Stimulated activated CD8-positive, alpha-beta memory T cell treated with anti-CD3 and anti-CD28 coated beads, Interleukin-12 subunit alpha, Interleukin-12 subunit beta, amount 100 ng/mL, for 24 hours (primary cell): ENCODE measurements around the gene PDE8B.
"Not testable (repeated sequence)": the region's sequence is repeated elsewhere in the genome, so short reads cannot be mapped to it uniquely, and the experiment has no call there.

Experiments used
- DNase-seq: peaks from one replicate; pipeline ENCODE4 v3.0.0-alpha.2; 2020; ENCODE audit errors: extremely low read depth

The PDE8B gene

DNA sequence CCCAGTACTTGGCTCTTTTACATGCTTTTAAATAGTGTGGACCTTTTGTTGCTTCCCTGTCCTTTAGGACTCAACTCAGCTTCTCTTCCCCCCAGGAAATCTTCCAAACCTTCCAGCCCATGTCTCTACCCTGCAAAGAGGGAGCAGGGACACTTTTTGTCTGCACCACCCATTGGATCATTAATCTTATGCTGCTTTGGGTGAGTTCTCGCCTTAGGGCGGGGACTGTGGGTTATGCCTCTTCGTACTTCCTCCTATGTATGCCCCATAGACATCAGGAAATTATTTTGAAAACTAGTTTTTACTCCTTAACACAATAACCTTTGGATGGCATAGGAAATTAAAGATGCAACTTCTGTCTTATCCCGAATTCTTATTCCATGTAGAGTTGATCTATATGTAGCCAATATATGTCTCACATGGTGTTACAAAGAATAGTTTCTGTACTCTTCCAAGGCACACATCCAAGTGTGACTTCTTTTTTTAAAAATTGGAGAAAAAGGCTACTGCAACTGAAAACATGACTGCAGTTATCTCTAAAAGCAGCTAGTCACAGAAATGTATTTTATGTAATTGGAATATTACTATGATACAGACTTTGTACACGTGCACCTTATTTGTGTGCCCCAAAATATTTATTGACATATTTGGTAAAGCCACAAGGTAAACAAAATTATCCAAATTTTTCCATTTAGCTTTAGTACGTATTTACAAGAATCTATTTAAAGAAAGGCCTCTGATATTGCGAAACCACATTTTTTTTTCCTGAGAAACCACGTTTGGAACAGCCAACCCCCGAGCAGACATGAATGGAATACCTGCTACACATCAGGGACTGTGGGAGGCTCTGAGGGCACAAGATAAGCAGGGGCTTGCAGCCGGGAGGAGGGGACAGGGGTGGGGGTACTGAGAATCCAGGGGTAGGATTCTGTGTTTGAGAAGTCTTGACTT is 148.1 kb downstream of the PDE8B start:
- no peak for DNase-seq

DNA sequence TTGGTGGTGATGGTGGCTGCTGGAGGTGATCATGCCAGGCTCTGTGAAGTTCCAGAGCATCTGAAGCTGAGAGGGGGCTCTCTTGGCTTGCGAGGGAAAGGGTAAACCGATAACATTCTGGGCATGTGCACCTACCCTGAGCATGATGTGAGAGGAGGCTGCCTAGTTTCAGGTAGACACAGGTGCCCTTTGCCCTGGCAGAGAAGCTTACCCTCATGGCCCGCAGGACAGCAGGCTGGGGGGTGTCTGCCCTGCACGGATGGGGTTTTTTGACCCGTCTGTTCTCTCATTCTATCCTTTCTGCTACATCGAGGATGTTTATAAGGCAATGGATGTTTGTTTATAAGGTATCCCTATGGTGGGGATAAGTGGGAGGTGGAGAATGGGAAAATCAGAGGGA is 148.8 kb downstream of the PDE8B start:
- DNase-seq, result no peak

DNA sequence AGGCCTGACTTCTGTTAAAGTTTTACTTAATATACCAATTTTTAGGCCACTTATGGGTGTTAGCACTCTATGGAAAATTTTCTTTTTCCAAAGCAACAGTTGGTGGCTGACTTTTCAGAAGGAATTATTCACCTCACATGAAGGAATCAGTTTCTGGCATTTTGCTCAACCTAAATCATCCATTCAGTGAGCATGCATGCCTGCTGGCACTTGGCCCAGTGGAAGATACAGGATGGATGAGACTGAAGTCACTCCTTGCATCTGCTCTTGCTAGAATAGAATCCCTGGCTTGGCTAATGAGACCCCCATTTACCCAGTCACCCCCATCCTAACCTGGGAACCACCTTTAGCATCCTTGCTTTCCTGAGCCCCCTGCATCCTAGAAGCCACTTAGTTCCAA is 149.9 kb downstream of the PDE8B start:
- no peak for DNase-seq

DNA sequence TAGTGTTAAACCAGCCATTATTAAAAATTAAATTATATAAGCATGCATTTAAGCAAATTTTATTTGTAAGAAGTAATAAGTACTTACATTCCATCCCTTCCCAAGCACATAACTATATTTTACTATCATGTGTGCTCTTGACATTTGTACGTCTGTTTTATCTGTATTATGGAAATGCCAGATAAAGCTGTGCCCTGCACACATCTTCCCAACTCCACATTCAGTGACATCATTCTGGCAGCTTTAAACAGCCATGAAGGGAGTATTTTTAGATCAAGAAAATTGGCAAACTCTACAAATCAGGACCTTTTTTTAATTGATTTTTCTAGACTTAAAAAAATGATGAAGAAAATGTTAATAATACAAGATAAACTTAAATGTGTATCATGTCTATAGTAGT is 150.5 kb downstream of the PDE8B start:
- DNase-seq, result no peak

DNA sequence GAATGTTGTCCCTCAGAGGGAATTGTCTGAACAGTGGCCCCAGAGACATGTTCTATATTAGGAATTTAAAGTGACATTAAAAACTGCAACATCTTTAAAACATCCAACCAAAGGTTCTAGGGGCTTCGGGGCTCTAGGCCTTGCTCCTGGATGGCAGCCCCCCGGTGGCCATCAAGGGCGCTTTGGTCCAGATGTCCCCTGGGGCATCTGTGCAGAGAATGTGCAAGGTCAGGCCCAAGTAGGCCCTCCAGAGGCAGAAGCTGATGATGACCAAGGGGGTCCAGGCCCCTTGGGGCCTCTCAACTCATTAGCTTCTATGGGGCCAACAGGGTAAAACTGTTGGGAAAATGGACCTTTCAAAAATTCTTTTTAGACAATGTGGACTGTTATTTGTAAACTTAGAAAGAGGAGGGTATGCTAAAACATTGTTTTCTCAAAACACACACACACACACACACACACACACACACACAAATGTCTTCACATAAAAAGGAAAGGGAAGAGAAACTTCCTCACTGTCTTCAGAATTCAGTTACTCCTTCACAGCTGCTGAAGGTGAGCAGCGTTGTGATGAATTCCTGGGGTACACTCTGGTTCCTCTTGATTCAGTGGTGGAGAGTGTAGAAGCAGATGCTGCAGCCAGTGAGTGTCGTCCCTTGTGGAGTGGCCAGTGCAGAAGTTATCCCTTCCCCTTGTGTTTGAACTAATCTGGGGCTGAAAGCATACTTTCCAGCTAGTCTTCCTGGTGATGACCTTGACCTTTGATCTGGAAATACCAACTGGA is 156.4 kb downstream of the PDE8B start:
- no peak for DNase-seq

DNA sequence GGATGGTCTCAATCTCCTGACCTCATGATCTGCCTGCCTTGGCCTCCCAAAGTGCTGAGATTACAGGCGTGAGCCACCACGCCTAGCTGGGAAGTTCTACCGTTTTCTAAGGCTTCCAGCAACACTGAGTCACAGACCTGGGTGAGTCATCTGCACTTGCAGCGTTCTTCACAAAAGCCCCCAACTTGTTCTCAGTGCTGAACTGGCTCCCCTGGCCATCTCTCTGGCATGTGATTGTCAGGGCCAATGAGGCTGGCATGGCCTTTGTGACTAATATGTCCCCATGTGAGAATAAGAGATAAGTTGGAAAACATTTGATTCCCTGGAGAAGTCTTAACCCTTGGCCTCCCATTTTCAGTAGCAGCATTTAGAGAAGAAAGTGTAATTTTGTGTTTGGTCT is 157.3 kb downstream of the PDE8B start:
- DNase-seq, result no peak

DNA sequence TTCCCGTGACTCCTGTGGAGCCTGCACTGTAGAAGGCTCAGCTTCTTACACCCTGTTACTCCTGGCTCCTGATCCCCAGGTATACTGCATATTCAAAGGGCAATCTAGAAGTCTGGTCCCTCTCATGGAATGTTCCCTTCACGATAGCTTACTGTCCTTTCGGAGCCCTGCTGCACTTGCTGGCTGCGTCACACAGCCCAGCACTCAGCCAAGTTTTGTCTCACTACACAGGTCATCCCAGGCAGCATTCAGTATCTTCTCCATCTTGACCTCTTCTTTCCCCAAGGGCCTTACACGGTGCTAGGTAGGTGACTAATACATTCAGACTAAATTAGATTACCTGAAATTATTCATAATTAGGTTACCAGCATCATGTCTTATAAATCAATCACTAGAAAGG is 157.9 kb downstream of the PDE8B start:
- no peak for DNase-seq

DNA sequence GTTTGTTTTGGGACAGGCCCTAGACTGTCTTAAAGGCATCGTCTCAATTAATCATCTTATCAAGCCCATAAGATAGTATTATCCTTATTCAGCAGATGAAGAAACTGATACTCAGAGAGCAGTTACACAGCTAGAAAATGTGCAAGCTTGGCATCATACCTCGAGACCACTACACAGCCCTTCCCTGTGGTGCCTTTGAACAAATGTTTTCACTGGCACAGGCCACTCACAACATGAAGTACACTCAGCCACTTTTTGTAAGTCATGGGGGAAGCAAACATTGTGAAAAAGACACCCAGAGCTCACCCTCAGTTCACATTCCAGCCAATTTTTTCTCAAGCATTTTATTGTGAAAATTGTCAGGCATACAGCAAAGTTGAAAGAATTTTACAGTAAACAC is 159.1 kb downstream of the PDE8B start:
- DNase-seq, result no peak

DNA sequence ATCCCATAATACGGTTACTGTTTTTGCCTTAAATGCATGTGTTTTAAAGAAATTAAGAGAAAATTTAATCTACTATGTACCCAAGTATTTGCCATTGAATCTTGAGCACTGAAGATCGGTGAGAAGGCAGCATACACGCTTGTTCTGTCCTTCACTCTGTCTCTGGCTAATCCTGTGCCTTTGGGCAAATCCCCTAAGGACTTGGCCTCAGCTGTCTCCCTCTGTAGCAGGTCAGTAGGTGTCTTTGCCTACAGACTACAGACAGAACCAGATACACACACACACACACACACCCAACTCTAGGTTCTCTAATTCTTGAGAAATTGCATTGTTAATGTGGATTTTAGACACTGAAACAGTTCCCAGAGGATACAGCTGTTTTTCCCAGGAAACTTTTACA is 164.2 kb downstream of the PDE8B start:
- DNase-seq, result no peak

DNA sequence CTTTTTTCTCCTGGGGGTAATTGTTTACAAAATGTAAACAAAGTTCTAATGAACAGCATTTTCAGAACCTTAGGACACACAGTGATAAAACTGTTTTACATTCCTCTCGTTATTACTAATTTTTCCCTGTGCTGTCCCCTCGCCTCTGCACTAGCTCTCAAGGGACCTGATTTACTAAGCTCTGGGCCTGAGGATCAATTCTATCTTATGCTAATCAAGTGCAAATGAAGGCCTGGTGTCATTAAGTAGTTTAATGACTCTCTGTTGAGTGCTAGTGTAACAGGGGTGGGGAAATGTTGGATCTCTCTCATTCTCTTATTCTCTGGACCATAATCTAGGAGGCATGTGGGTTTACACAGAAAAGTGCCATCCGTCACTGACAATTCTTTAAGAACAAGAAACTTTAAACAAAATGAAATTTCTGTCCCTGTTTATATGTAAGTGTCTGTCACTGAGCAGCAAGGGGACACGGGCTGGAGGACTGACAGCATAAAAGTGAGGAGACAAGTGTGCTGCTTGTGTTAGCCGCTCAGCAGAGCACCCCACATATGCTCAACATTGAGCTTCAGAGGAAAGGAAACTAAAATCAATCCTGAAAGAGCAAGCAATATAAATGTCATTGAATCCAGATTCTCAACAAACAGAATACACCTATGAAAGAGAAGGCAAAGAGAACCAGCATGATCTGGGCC is 166.3 kb downstream of the PDE8B start:
- no peak for DNase-seq

DNA sequence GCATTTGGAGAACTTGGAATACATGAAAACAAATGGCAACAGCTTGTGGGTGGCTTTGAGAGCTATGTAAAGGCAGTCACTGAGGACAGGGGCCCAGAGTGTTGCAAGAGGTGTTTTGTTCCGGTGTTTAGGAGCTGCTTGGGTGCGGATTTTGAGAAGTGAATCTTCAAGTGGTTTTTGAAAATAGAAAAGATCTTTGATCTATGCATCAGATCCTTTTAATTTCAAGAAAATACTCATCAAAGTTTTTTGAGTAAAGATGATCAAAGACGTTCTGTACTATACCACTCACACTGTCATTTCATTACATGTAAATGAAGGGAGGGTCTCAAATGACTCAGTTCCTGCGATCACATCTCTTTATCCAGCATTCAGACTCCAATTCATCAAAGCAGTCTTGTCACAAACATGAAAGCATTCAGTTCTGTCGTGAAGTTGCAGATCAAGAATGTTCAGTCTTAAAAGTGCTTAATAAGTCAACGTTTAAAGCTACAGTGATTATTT is 169.1 kb downstream of the PDE8B start:
- DNase-seq, result no peak

DNA sequence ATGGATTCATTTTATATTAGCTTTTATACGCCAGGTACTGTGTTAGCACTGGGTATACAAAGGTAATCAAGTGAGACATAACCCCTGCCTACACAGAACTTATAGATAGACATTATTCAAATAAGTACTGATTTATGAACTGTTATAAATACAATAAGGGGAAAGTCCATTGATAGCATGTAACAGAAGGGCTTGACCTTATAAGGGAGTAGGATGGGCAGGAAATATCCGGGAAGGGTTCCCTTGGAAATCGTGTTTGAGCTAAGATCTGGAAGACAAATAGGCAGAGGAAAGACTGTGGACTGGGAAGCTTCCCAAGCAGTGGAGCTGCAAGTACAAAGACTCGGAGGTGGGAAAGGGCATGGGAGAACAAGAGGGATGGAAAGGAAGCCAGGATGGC is 170.2 kb downstream of the PDE8B start:
- DNase-seq, result no peak

DNA sequence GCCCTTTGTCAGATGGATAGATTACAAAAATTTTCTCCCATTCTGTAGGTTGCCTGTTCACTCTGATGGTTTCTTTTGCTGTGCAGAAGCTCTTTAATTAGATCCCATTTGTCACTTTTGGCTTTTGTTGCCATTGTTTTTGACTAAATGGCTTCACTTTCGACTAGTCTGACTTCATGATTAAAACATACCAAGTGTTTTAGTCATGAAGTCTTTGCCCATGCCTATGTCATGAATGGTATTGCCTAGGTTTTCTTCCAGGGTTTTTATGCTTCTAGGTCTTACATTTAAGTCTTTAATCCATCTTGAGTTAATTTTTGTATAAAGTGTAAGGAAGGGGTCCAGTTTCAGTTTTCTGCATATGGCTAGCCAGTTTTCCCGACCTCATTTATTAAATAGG is 172.9 kb downstream of the PDE8B start:
- DNase-seq, result not testable (repeated sequence)

DNA sequence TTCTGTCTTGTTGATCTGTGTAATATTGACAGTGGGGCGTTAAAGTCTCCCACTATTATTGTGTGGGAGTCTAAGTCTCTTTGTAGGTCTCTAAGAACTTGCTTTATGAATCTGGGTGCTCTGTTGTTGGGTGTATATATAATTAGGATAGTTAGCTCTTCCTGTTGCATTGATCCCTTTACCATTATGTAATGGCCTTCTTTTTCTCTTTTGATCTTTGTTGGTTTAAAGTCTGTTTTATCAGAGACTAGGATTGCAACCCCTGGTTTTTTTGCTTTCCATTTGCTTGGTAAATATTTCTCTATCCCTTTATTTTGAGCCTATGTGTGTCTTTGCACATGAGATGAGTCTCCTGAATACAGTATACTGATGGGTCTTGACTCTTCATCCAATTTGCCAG is 175.9 kb downstream of the PDE8B start:
- not testable (repeated sequence) for DNase-seq

DNA sequence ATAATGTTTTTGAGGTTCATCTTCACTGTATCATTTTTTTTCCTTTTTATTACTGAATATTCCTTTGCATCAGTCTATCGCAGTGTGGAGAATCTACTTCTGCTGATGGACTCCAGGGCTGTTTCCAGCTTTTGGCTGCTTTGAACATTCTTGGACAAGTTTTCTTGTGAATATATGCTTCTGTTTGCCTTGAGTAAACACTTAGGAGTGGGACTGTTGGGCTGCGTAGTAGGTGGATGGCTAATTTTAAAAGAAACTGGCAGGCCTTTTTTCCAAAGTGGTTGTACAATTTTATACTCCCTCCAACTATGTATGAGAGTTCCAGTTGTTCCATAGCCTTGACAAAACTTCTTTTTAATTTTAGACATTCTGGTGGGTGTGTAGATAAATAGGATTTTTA is 179.3 kb downstream of the PDE8B start:
- no peak for DNase-seq

DNA sequence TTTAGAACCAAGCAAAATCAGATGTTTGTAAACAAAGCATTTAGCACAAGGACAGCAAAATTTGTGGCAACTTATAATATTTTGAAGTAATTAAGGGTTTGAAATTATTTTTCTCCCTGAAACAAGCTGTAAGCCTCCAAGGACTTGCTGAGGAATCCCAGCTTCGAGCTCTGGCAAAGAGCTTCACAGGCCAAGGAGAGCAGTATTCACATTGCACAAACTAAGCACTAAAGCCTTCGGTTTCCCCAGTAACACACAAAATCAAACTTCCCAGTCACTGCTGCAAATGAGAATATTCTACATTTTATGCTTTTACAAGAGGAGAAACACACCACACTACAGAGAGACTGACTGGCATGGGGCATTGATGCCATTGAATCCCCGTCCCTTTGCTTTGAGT is 179.7 kb downstream of the PDE8B start:
- no peak for DNase-seq

DNA sequence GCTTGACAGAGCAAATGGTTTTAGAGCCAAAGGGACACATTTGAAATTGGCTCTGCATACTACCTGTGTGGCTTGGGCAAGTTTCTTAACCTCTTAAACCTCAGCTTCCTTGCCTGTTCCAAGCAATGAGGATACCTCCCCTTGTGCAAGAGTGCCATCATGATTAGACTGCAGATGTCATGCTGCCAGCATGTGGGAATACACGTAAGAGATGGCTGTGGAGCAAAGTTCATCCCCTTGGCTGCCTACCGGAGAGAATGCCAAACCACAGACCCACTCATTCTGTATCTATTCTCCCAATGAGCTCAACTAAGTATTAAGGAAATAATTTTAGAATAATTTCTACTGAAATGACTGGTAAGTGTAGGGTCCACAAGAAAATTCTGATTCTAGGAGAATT is 180.3 kb downstream of the PDE8B start:
- DNase-seq, result no peak

DNA sequence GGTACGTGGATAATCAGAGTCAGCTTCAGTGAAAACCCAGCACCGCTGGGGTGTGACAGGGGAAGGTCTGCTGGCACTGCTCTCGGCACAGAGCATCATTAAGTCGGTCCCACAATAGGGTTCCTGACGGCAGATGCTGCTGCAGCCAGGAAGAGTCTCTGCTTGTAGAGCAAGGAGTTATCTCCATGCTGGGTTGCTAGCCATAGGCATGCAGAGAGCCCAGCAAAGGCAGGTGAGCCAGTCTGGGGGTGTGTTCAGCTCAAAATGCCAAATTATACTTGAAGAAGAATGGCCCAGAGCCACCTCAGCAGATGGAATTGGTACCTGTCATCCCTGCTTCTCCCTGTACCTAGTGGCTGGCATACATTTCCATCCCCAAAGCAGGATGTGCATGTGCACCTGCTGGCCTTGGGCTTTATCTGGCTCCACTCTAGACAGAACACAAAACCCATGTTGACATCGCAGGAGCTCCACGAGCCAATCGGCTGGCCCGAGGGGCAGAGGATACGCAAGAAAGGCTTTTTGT is 180.8 kb downstream of the PDE8B start:
- DNase-seq, result no peak

DNA sequence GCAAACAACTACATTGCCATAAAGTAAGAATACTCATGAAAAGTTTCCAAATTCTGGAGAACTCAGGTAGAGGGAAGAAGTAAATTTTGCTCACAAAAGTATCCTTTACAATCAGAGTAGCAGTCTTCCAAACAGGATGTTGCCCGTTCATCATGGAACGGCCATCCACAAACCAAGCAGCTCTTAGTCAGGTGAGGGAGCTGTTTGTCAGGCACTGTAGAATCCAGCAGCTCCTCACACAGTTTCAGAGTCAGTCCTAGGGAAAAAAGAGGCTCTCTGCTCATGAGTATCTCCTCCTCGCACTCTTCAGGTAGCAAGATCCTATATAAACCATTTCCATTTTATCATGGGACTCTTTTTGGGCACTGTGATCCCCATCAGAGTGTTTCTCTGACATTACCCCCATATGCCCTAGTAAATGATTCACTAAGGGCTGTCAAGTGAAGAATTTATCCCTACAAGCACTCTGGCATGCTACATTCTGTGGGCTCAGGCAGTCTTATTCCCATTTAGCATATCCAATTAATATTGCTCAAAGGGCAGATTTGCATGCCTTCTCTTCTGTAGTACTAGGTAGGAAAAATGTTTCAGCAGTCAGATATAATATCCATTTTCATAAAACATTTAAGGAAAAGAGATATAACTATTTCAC is 183.7 kb downstream of the PDE8B start:
- no peak for DNase-seq

DNA sequence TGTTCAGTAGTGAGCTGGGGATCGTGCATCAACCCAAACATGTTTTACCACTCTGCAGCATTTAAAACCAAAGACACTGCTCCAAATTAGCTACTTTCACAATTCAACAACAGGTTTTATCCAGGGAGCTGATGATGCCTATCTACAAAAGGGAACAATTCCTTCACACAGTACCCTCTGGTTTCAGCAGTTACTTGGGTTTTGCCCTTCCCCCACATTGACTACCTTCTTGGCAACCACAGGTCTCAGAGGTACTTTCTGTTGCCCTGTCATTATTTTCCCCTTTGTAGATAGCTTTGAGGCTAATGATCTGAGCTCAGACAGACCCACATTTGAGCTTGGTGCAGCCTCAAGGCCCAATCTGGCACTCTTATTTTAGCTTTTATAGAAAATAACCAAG is 185.5 kb downstream of the PDE8B start:
- DNase-seq, result no peak

DNA sequence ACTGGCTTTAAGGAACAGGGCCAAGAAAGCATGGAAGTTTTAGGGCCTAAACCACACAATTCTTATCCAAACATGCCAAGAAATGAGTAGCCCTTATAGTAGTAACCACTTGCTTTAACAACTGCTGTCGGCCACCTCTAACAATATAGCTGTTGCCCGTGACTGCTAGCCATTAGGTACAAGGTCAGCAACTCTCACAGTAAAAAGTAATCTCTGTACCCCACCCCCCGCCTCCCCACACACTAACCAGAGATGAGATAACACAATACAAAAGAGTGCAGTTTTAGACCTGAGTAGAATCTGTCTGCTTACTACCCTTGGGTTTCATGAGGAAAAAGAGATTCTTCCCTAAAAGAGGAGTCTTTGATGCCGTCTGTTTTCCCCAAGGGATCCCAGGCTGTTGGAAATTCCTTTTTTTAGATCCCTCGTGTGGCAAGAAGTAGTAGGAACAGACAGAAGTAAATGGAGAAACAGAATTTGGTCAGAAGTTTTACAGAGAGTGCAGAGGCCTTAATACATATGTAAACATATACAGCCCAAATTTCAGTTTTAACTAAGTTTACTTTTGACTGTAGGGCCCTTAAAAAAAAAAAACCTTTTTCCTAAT is 187.3 kb downstream of the PDE8B start:
- DNase-seq, result no peak
